Progenitor cell of endocrine pancreas (in vitro differentiated cells): ENCODE results near the gene LRRC8B. TPM values are rescaled to one million over a fixed set of nuclear protein-coding genes. Genes with fewer than 3 reads are reported as not detected.
A peak's percentile ranks its signal among the peaks of the same experiment; 100 is the strongest.

Experiments
- DNase-seq: peaks from one replicate; pipeline ENCODE4 v3.0.0; 2021; ENCODE audit warnings: low spot score; ENCODE audit not compliant: unreplicated experiment
- H3K27ac Mint-ChIP-seq: 2 replicates; pipeline ENCODE4 v1.8.0; 2021; ENCODE audit warnings: mild to moderate bottlenecking, moderate library complexity, mixed read lengths
- H3K27me3 Mint-ChIP-seq: 2 replicates; pipeline ENCODE4 v1.8.0; 2021; ENCODE audit warnings: mixed read lengths
- H3K36me3 Mint-ChIP-seq: 2 replicates; pipeline ENCODE4 v1.8.0; 2022; ENCODE audit warnings: mixed read lengths; ENCODE audit not compliant: insufficient read depth
- H3K4me1 Mint-ChIP-seq: 2 replicates; pipeline ENCODE4 v1.8.0; 2021; ENCODE audit warnings: low read depth, mixed read lengths
- H3K4me3 Mint-ChIP-seq: 2 replicates; pipeline ENCODE4 v1.8.0; 2021; ENCODE audit warnings: low read depth, mild to moderate bottlenecking, moderate library complexity, mixed read lengths
- H3K9me3 Mint-ChIP-seq: 2 replicates; pipeline ENCODE4 v1.8.0; 2021; ENCODE audit warnings: low read depth, mixed read lengths
- CTCF ChIP-seq: fragments of 200-600 bp; sonication (generic); IDR thresholded peaks from one replicate; pipeline ENCODE4 v1.5.0; 2021; ENCODE audit warnings: antibody characterized with exemption, mild to moderate bottlenecking; ENCODE audit not compliant: unreplicated experiment
- total RNA-seq: library from RNA; stranded (reverse); gene quantifications from 2 replicates; pipeline ENCODE4 v1.2.1, GENCODE V29; 2021

Gene LRRC8B
- total RNA-seq, 1 donor from 2014 or later, result 22.2 TPM

- H3K27me3 Mint-ChIP-seq, result no peaks in the 10 kb centered on the region
- no peak overlapping the region for H3K27ac Mint-ChIP-seq
- no peaks in the 10 kb centered on the region for H3K4me1 Mint-ChIP-seq
- H3K4me3 Mint-ChIP-seq, result no peak overlapping the region
- TF ChIP-seq CTCF, result no peak
- DNase-seq, result no peak
- no peaks in the 10 kb centered on the region for H3K36me3 Mint-ChIP-seq
- no peaks in the 10 kb centered on the region for H3K9me3 Mint-ChIP-seq
These were observed 85.3 kb downstream of the LRRC8B start for GRCh38 chr1:89609781-89610456.

- Mint-ChIP-seq H3K27me3 (no peaks in the 10 kb centered on the region), H3K36me3 (no peaks in the 10 kb centered on the region), H3K9me3 (no peaks in the 10 kb centered on the region), H3K27ac (no peak overlapping the region), H3K4me1 (no peaks in the 10 kb centered on the region), H3K4me3 (no peak overlapping the region)
- no peak for DNase-seq
- TF ChIP-seq CTCF, result no peak
These were observed 85.9 kb downstream of the LRRC8B start for GRCh38 chr1:89610457-89611011.

- Mint-ChIP-seq H3K4me3 (no peak overlapping the region), H3K36me3 (no peaks in the 10 kb centered on the region)
- DNase-seq, result no peak
These were observed 87.1 kb downstream of the LRRC8B start for GRCh38 chr1:89611721-89612120.

GRCh38 chr1:89613928-89614327 is 89.3 kb downstream of the LRRC8B start:
- TF ChIP-seq CTCF, result no peak
- DNase-seq, result no peak
- no peaks in the 10 kb centered on the region for H3K4me1 Mint-ChIP-seq
- no peak overlapping the region for H3K27ac Mint-ChIP-seq
- peaks cover 7% of the 10 kb centered on the region for H3K36me3 Mint-ChIP-seq
- H3K4me3 Mint-ChIP-seq, result no peak overlapping the region
- H3K27me3 Mint-ChIP-seq, result no peaks in the 10 kb centered on the region
- H3K9me3 Mint-ChIP-seq, result peaks cover 8% of the 10 kb centered on the region

More at GRCh38 chr1:89611721-89612120, 87.1 kb downstream of the LRRC8B start:
- no peaks in the 10 kb centered on the region for H3K9me3 Mint-ChIP-seq
- no peaks in the 10 kb centered on the region for H3K4me1 Mint-ChIP-seq
- H3K27ac Mint-ChIP-seq, result no peak overlapping the region
- H3K27me3 Mint-ChIP-seq, result no peaks in the 10 kb centered on the region
- TF ChIP-seq CTCF, result no peak

GRCh38 chr1:89615676-89616598 is 91.3 kb downstream of the LRRC8B start:
- H3K27me3 Mint-ChIP-seq, result no peaks in the 10 kb centered on the region
- H3K36me3 Mint-ChIP-seq, result peaks cover 9% of the 10 kb centered on the region
- no peak overlapping the region for H3K27ac Mint-ChIP-seq
- no peak overlapping the region for H3K4me3 Mint-ChIP-seq
- no peaks in the 10 kb centered on the region for H3K4me1 Mint-ChIP-seq
- peaks cover 8% of the 10 kb centered on the region for H3K9me3 Mint-ChIP-seq
- no peak for DNase-seq
- TF ChIP-seq CTCF, result peak; percentile 47
